Suprapubic skin (tissue), 4 donors: ENCODE measurements around the gene SMG7. TPM values are rescaled to one million over a fixed set of nuclear protein-coding genes. Genes with fewer than 3 reads are reported as not detected.

Experiments
- DNase-seq, 2 donors: peaks; one replicate each; pipeline ENCODE4 v3.0.0-alpha.2; 2019; ENCODE audit warnings: low spot score in 2 of 2
- H3K27ac ChIP-seq: fragments of 200-600 bp; sonication (generic); one replicate; pipeline ENCODE4 v1.5.1; 2019
- H3K27me3 ChIP-seq: fragments of 200-600 bp; sonication (generic); one replicate; pipeline ENCODE4 v1.5.1; 2019
- H3K36me3 ChIP-seq: fragments of 200-600 bp; sonication (generic); one replicate; pipeline ENCODE4 v1.5.1; 2019
- H3K4me1 ChIP-seq: fragments of 200-600 bp; sonication (generic); one replicate; pipeline ENCODE4 v1.5.1; 2019
- H3K4me3 ChIP-seq: fragments of 200-600 bp; sonication (generic); one replicate; pipeline ENCODE4 v1.5.1; 2019; ENCODE audit warnings: mild to moderate bottlenecking
- H3K9me3 ChIP-seq: fragments of 200-600 bp; sonication (generic); one replicate; pipeline ENCODE4 v1.5.1; 2019
- EP300 ChIP-seq: sonication (generic); formaldehyde crosslinking; IDR thresholded peaks from one replicate; pipeline ENCODE4 v1.6.1; 2017; ENCODE audit warnings: antibody characterized with exemption
- POLR2A ChIP-seq, 2 donors: fragments of 450-650 bp; IDR thresholded peaks; one replicate each; pipeline ENCODE4 v1.6.1; 2017; ENCODE audit warnings: antibody characterized with exemption in 2 of 2, mild to moderate bottlenecking in 2 of 2, moderate library complexity in 2 of 2
- POLR2AphosphoS5 ChIP-seq, 3 donors: sonication (generic); formaldehyde crosslinking; IDR thresholded peaks; one replicate each; pipeline ENCODE4 v1.6.1; 2017; ENCODE audit warnings: antibody characterized with exemption in 3 of 3
- WGBS: methylation state at CpG from one replicate; pipeline ENCODE4 v1.1.5; 2018; 5-methylcytosine and 5-hydroxymethylcytosine counted together
- total RNA-seq, 4 donors: library from RNA; depleted of rRNA; stranded (reverse); fragments of >200 nt; gene quantifications; one replicate each; pipeline ENCODE4 v1.1.0, GENCODE V29; 2016
- TF ChIP-seq, protein P1 (sequence below), 2 donors: fragments of 200-600 bp in 1 of 2; fragments of 450-650 bp in 1 of 2; sonication (generic) in 1 of 2; IDR thresholded peaks; one replicate each; pipeline ENCODE4 v1.5.1; 2016 to 2019; ENCODE audit warnings: antibody characterized with exemption in 2 of 2, mild to moderate bottlenecking in 1 of 2, moderate library complexity in 1 of 2

SMG7 gene
- total RNA-seq, 4 donors from 2014 or later: 34.4 to 65.3 (median 41.8) TPM

GRCh38 chr1:183493540-183494245, 21.4 kb downstream of the SMG7 start:
- no peak for DNase-seq
- no peaks in the 10 kb centered on the region for H3K9me3 ChIP-seq
- TF ChIP-seq POLR2AphosphoS5 (IDR thresholded peaks at IDR 0.05) (no peak), EP300 (no peak), POLR2A (IDR thresholded peaks at IDR 0.05) (no peak)
- TF ChIP-seq, protein P1, sequence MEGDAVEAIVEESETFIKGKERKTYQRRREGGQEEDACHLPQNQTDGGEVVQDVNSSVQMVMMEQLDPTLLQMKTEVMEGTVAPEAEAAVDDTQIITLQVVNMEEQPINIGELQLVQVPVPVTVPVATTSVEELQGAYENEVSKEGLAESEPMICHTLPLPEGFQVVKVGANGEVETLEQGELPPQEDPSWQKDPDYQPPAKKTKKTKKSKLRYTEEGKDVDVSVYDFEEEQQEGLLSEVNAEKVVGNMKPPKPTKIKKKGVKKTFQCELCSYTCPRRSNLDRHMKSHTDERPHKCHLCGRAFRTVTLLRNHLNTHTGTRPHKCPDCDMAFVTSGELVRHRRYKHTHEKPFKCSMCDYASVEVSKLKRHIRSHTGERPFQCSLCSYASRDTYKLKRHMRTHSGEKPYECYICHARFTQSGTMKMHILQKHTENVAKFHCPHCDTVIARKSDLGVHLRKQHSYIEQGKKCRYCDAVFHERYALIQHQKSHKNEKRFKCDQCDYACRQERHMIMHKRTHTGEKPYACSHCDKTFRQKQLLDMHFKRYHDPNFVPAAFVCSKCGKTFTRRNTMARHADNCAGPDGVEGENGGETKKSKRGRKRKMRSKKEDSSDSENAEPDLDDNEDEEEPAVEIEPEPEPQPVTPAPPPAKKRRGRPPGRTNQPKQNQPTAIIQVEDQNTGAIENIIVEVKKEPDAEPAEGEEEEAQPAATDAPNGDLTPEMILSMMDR (IDR thresholded peaks at IDR 0.05): no peak

DNA sequence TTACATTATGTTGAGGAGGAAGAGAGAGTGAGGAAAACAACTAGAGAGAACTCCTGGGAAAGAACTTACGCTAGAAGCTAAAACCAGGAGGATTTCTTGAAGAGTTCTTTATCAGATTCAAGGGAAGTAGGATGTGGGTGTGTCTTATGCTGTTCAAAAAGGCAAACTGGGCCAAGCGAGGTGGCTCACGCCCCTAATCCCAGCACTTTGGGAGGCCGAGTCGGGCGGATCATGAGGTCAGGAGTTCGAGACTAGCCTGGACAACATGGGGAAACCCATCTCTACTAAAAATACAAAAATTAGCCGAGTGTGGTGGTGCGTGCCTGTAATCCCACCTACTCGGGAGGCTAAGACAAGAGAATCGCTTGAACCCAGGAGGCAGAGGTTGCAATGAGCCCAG, 23.1 kb downstream of the SMG7 start:
- Histone ChIP-seq H3K36me3 (no peaks in the 10 kb centered on the region), H3K9me3 (no peaks in the 10 kb centered on the region), H3K4me3 (no peak overlapping the region), H3K4me1 (no peaks in the 10 kb centered on the region), H3K27me3 (no peaks in the 10 kb centered on the region), H3K27ac (no peak overlapping the region)
- no peak for DNase-seq
- TF ChIP-seq, protein P1 (IDR thresholded peaks at IDR 0.05): no peak
- TF ChIP-seq EP300: no peak
- no peak for TF ChIP-seq POLR2AphosphoS5 (IDR thresholded peaks at IDR 0.05)
- TF ChIP-seq POLR2A (IDR thresholded peaks at IDR 0.05): no peak
- 88% methylated on average over 11 of the region's 11 CpGs for WGBS

More at GRCh38 chr1:183493540-183494245, 21.4 kb downstream of the SMG7 start:
- WGBS: 93% methylated on average over 12 of the region's 12 CpGs
- no peak overlapping the region for H3K27ac ChIP-seq
- no peaks in the 10 kb centered on the region for H3K36me3 ChIP-seq
- no peaks in the 10 kb centered on the region for H3K27me3 ChIP-seq
- no peaks in the 10 kb centered on the region for H3K4me1 ChIP-seq
- H3K4me3 ChIP-seq: no peak overlapping the region

DNA sequence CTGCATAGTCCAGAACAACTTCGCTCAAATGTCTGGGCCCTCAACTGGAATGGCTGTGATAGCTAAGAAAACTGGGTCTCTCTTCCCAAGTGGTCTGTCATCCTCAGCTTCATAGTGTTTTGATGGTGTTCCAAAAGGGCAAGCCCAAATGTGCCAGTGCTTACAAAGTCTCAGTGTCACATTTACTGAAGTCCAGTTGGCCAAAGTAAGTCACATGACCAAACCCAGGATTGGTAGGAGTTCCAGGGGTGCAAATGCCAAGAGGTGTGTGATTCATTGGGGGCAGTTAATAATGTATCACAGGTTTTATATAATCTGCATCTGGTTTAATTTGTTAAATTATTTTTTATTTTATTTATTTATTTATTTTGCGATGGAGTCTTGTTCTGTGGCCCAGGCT, 24.9 kb downstream of the SMG7 start:
- no peak for DNase-seq

GRCh38 chr1:183498342-183498991, 26.2 kb downstream of the SMG7 start:
- 83% methylated on average over 6 of the region's 6 CpGs for WGBS
- DNase-seq: no peak

More for the DNA sequence above, 24.9 kb downstream of the SMG7 start:
- H3K9me3 ChIP-seq: no peaks in the 10 kb centered on the region
- no peaks in the 10 kb centered on the region for H3K4me1 ChIP-seq
- 98% methylated on average over 2 of the region's 2 CpGs for WGBS
- no peak overlapping the region for H3K27ac ChIP-seq
- no peak for TF ChIP-seq POLR2A (IDR thresholded peaks at IDR 0.05)
- no peak overlapping the region for H3K4me3 ChIP-seq
- no peaks in the 10 kb centered on the region for H3K27me3 ChIP-seq
- H3K36me3 ChIP-seq: no peaks in the 10 kb centered on the region

DNA sequence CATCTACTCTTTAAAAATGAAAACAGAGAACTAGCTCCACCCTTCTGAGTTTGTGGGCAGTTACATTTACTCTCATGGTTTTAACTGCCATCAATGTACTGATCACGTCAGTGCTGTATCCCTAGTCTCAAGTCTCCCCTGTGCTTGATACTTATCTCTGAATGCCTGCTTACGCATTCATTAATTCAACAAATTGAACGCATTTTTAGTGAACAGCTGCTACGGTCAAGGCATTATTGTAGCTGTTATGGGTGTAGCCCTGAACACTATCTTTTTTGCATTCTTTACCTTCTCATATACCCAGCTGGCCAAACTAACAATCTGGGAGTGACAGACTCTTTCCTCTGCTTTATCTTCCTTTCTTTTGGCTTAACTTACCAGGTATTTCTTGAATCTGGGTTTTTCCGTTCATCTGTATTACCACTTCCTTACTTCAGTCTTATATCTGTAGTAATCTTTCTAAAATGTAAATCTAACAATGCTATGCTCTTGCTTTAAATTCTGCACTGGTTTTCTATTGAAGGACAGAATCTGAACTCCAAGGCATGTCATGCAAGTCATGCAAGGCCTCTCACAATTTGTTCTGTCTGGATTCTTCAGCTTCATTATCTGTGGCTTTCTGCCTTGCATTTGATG, 33.3 kb downstream of the SMG7 start:
- WGBS: 83% methylated on average over 5 of the region's 5 CpGs
- H3K27ac ChIP-seq: no peak overlapping the region
- peaks cover 7% of the 10 kb centered on the region for H3K4me1 ChIP-seq
- H3K4me3 ChIP-seq: no peak overlapping the region
- DNase-seq: no peak
- H3K36me3 ChIP-seq: no peaks in the 10 kb centered on the region
- no peaks in the 10 kb centered on the region for H3K27me3 ChIP-seq
- TF ChIP-seq POLR2A (IDR thresholded peaks at IDR 0.05): no peak
- TF ChIP-seq, protein P1 (IDR thresholded peaks at IDR 0.05): no peak
- TF ChIP-seq EP300: no peak
- no peak for TF ChIP-seq POLR2AphosphoS5 (IDR thresholded peaks at IDR 0.05)
- H3K9me3 ChIP-seq: no peaks in the 10 kb centered on the region

More at GRCh38 chr1:183498342-183498991, 26.2 kb downstream of the SMG7 start:
- H3K9me3 ChIP-seq: no peaks in the 10 kb centered on the region
- H3K36me3 ChIP-seq: no peaks in the 10 kb centered on the region
- H3K27me3 ChIP-seq: no peaks in the 10 kb centered on the region
- TF ChIP-seq POLR2AphosphoS5 (IDR thresholded peaks at IDR 0.05) (no peak), POLR2A (IDR thresholded peaks at IDR 0.05) (no peak), EP300 (no peak)
- TF ChIP-seq, protein P1 (IDR thresholded peaks at IDR 0.05): no peak
- H3K27ac ChIP-seq: no peak overlapping the region
- no peaks in the 10 kb centered on the region for H3K4me1 ChIP-seq
- H3K4me3 ChIP-seq: no peak overlapping the region
